GM12874 (cell line): ENCODE data around the gene DOCK4.

Source experiments
- CTCF ChIP-seq: IDR thresholded peaks from 2 replicates; pipeline ENCODE4 v1.5.1; 2011; ENCODE audit warnings: low read depth, mild to moderate bottlenecking, control low read depth, low read length, moderate library complexity; ENCODE audit not compliant: insufficient read depth

Gene DOCK4

DNA sequence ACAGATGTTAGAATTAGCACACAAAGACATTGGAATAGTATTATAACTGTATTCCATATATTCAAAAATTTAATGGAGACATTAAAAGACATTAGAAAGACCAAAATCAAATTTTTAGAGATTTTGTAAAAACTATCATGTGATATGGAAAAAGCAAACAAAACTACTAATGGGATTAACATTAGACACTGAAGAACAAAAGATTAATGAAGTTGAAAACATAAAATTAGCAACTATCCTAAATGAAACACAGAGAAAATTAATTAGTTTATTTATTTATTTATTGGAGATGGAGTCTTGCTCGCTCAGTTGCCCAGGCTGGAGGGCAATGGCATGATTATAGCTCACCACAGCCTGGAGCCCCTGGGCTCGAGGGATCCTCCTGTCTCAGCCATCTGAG, 158.8 kb downstream of the DOCK4 start:
- TF ChIP-seq CTCF: no peak

DNA sequence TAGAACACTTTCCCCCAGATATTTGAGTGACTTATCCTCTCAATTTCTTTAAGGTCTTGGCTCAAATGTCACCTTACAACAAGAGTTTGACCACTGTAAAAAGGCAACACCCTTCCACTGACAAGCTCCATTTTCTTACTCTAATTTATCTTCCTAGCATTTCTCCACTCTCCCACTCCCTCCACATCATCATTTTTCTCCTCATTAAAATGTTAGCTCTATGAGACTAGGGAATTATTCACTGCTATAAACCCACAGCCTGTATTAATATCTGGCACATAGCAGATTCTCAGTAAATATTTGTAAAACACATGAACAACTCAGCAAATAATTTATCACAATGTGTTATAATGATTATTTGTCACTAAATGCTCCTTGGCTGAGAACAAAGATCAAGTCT, 161.0 kb downstream of the DOCK4 start:
- TF ChIP-seq CTCF: no peak

GRCh38 chr7:112042631-112043030, 163.6 kb downstream of the DOCK4 start:
- TF ChIP-seq CTCF: no peak

- no peak for TF ChIP-seq CTCF
These were observed 167.8 kb downstream of the DOCK4 start for GRCh38 chr7:112038353-112038752.

- no peak for TF ChIP-seq CTCF
These were observed 170.1 kb downstream of the DOCK4 start for GRCh38 chr7:112036071-112036470.

- no peak for TF ChIP-seq CTCF
These were observed 174.5 kb downstream of the DOCK4 start for GRCh38 chr7:112031689-112032088.

DNA sequence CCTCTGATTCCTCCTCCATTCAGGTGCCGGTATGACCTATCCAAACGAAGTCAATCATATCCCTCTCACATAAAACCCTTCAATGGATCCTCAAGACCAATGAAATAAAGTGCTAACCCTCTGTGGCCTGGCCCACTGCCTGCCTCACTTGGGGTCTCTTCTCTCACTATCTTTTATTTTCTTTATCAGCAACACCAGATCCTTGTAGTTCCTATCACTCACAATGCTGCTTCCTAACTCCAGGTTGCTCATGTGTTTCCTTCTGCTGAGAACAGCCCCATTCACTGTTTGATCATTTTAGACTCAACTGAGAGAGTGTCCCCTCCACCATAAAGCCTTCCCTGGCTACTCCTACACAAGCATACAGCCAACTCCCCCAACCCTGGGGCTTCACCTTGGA, 180.6 kb downstream of the DOCK4 start:
- no peak for TF ChIP-seq CTCF

DNA sequence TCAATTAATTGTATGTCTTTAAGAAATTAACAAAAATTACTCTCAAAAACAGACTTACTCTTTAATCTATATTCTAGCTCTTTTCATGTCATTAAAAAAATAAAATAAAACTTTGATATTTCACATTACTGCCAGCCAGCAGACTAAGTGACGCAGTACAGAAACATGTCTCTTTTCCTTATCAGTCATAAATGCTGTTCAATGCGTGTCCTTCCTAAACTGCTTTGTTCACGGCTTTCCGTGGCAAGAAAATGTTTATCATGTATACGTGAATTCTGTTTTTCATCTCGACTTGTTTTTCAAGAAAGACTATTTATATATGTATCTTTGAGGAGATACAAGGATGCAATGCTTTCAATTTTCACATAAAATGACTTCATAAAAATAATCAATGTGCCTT, 182.4 kb downstream of the DOCK4 start:
- TF ChIP-seq CTCF: no peak
